NK-92 (cell line): ENCODE measurements around the gene KLHDC7B.

Experiments
- DNase-seq: peaks from one replicate; lab custom pipeline; 2025; ENCODE audit not compliant: unreplicated experiment; lab: John Stamatoyannopoulos, UW

Gene KLHDC7B

DNA sequence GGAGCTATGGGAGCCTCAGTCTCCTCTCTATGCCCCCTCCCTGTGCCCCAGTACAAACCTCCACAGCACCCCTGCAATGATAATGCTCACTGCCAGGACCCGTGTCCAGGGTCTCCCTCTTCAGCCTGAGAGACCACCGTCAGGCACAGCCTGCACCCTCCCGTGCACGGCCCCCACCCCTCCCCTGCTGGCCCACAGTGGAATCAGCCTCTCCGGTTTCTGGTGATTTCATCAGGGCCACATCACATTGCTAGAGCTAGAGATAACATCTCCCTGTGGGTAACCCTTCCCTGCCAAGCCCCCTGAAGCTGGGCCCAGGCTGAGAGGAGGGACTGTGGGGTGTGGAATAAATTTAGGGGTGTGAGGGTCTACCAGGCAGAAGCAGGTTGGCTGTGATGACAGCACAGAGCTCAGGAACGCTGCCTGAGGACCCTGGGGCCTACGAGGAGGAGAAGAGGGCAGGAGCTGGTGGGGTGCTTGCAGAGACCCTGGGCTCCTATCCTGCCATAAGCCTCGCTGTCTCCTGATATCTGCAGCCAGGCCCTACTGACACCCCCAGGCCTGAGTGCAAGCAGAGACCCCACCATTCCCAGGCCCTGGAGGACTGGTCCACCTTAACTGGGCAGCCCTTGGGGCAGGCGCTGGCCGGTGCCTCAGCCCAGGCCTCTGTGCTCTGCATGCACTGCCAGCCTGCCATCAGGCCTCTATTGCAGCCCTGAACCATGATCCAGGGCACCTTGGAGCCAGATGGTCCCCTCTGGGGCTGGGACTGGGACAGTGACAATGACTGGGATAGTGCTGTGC, at the start of gene KLHDC7B:
KLHDC7B (plus strand) TSS at position 378 of the 804 bp plus-strand sequence; CDS start at position 723, 345 bp downstream.
- DNase-seq = no peak

DNA sequence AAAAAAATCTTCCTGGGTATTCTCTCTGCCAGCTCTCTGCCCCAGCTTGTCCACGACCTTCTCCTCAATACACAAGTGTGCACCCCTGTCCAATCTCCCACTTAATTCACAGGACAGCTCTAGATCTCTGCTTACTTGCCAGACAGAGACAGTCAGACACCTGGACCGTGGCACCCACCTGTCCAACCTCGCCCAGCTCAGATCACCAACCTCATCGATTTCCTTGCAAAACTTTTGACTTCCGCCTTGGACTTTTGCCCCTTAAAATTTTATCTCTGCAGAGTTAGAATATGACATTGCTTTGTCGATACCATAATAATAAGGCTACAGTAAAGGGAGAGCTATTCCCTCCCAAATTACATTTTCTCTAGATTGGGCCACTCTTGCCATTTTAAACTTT, 48.6 kb upstream of the KLHDC7B start:
- DNase-seq = no peak

DNA sequence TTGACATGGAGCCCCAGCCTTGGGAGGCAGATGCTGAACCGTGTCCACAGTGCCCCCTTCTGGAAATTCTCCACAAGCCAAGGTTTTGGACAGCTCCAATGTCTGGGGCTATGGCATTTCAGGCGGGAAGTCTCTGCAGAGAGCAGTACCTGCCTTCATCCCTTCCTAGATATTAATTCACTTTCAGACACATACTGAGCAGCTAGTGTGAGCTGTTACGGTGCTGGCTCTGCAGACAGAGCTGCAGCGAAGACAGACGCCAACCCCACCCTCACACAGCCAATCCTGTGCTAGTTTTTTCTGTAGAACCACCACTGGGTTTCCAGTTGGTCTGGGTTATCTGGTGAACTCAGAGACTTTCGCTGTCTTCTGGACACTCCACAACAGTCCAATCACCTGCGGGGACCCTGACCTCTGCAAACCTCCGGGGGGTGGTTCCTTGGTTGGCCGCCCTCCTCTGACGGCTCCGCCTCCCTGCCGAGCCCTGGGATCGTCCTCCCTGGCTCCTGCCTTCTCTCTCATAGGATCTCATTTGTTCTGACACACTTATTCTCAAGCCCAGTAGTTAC, 47.3 kb upstream of the KLHDC7B start:
- DNase-seq = no peak

DNA sequence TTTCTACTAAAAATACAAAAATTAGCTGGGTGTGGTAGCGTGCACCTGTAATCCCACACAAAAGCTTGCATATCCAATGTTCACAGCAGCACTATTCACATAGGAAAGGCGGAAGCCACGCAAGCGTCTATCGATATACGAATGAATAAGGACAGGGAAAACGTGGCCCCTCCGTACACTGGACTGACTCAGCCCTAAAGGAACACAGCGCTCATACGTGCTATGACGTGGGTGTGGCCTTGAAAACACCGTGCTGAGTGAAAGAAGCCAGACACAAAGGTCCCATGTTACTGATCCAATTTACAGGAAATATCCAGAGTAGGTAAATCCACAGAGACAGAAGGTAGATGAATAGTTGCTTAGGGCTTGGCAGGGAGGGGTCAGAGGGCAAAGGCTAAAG, 45.2 kb upstream of the KLHDC7B start:
- no peak for DNase-seq

DNA sequence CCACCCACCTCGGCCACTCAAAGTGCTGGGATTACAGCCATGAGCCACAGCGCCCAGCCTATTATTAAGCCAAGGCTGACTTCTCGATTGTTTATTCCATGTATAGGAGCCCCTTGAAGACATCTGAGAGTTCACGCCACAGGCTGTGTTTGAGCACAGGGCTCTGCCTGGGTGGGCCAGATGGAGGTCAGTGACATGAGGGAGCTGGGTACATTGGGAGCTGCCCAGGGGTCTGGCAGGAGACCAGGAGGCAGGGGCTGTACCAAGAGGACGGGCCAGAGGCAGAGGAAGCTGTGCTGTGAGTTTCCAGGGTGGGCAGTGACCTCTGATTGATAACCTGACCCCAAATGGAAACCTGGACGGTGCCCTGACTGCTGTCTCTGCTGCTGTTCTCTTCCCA, 43.6 kb upstream of the KLHDC7B start:
- DNase-seq = no peak

DNA sequence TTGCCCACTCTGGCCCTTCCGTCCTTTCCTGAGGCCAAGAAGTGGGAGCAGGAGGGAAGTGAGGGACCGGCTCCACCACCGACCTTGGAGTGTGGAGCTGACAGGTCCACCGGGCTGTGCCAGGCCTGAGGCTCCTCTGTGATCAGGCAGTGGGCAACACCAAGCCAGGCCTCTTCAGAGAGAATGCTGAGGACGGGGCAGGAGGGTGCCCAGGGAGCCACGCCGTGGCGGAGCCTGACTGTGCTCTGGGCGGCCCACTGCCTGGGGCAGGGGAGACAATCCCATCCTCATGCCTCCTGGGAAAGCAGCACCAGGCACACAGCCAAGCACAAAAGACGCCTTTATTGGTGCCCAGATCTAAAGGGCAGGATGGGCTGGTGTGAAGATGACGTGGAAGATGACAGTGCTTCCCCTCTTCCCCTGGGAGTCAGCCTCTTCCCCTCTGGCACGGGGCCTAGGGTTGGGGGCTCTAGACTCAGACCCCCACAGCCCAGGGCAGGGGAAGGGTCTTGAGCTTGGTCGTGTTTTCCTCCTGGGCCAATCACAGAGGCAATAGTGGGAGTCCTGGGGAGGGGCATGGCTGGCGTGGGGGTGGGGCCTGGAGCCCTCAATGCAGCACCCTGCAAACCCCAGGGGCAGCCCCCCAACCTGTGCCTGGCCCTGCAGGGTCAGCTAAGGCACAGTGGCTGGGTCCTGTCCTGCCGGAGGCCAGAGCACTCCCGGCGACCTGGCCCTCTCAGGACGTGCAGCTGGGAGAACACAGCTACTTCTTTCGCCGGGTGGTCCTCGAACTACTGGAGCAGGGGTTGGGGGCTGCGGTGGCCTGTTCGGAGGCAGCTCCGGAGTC, 42.8 kb upstream of the KLHDC7B start:
- DNase-seq = no peak

DNA sequence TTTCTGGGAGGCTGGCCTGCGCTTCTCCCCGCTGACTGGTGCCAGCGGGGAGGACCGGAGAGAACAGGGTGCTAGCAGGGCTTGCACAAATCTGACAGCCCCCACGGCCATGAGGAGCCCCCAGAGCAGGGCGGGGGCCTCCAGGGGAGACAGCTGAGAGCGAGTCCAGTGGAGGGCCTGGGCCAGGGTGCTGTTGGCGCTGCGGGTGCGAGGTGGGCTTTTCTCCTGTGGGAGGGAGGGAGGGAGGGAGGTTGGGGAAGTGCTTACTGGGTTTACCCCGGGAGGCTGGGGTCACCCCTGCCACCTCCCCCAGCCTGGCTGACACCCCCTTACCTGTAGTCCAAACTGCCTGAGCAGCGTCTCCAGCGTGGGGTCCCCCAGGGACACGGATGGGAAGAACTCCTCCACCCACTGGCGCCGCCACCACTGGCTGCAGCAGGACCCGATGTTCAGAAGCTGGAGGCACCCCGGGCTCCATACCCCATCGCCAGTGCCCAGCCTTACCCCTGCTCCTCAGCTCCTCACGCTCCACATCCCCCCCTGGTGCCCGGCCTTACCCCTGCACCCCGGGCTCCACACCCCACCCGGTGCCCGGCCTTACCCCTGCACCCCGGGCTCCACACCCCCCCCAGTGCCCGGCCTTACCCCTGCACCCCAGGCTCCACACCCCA, 42.1 kb upstream of the KLHDC7B start:
- DNase-seq = no peak

DNA sequence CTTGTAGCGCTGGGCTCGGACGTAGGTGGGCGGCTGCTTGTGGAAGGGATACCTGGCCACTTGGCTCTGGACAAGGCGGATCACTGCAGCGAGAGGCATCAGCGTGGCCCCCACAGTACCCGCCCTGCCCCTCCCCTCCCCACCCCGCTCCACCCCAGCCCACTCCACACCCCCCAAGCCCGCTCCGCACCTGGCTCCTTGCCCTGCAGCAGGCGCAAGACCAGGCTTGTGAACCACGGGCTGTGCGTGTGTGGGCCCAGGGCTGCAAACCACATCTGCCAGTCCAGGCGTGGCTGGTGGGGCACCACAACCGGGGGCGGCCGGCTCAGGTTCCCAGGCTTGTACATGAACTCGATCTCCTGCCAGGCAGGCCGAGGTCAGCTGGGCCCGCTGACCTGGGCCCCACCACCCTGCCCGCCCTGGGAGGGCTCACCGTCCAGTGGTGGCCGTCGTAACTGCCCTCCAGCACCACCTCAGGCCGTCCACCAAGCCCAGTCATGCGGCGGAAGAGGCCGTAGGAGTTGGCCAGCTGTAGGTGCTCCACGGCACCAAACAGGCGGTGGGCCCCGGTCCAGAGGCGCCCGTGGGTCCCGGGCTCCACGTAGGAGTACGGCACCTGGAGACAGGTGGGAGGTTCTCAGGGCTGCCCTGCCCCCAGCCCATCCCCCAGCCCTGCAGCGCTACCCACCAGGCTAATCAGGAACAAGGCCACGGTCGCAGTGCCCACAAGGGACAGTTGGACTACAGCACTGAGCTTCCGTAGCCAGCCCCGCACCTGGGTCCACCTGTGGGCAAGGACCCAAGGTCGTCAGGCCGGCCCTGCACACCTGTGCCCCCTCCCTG, 41.1 kb upstream of the KLHDC7B start:
- DNase-seq = no peak

DNA sequence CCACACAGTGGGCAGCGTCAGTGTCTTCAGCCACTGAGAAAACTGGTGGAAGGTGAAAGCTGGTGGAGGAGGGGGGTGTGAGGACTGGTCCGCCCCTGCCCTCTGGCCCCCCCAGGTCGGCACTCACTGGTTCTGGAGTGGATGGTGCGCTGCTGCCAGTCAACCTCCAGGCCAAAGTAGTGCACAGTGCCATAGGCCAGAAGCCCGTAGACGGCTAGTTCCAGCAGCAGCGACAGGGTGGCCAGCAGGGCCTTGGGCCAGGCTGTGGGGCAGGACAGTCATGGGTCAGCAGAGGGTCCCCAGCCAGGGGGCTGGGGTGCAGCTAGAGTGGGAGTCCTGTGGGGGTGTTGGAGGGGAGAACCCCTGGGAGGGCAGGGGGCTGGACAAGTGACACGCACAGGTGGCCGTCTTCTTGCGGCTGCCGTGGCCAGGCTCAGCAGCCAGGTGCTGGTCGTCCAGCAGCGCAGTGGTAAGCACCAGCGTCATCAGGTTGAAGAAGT, 40.4 kb upstream of the KLHDC7B start:
- no peak for DNase-seq

DNA sequence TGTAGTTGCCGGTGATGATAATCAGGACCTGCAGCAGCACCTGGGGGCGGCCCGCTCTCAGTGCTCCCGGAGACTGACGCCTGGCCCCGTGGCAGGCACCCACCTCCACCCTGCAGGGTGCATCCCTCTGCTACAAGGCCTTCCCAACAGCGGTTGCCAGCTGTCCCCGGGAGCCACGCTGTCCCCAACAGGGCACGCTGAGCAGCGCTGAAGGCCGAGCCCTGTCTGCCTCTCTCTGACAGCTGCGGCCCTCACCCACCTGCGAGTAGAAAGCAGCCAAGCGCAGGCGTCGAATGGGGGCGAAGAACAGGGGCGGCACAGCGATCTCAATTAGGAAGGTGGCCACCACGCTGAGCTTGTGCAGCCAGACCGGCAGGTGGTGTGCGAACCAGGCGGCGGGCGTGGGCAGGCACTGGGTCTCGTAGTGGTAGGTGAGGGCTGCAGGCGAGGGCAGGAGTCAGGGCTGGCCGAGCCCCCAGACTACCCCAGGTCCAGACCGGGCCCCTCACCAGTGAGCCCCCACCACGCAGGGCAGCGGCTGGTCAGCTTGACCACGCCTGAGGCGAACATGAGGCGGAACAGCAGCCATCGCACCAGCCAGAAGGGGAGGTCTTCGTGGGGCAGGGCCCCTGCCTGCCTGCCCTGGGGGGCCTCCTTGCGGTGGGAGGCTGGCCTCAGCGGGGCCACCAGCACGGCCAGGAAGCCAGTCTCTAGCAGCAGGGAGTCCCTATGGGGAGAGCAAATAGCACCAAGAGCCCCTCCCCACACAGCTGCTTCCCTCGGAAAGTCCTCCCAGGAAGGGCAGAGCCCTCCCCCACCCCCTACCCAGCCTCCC, 39.7 kb upstream of the KLHDC7B start:
- no peak for DNase-seq

DNA sequence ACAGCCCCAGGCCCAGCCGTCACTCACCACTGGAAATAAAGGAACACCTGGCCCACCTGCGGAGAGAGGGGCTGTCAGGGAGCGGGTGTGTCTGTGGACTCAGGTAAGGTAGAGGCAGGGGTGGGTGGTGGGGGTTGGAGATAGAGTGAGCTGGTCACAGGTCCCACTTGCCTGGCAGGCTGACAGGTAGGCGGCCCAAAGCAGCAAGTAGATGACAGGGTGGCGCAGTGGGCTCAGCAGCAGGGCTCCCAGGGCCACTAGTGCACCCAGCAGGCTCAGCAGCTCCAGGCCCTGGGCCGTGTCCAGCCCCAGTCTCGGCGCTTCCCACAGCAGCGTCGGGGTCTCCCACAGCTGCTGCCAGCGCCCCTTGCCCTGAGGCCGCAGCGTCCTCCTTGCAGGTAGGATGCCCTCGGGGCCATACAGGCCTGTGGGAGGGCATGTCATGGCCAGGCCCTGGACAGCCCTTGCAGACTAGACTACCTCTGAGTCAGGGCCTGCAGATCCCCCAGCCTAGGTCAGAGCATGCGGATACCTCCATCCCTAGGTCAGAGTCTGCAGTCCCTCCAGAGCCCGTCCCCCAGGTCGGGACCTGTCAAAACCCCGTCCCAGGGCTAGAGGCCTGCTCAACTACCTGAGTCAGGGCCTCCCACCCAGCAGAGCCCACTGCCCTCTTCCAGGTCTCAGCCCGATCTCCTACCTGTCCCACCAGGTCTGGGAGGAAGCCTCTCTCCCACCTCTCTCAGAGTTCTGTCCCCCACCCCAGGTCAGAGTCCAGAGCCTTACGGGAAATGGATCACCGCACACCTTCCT, 38.9 kb upstream of the KLHDC7B start:
- DNase-seq = no peak

DNA sequence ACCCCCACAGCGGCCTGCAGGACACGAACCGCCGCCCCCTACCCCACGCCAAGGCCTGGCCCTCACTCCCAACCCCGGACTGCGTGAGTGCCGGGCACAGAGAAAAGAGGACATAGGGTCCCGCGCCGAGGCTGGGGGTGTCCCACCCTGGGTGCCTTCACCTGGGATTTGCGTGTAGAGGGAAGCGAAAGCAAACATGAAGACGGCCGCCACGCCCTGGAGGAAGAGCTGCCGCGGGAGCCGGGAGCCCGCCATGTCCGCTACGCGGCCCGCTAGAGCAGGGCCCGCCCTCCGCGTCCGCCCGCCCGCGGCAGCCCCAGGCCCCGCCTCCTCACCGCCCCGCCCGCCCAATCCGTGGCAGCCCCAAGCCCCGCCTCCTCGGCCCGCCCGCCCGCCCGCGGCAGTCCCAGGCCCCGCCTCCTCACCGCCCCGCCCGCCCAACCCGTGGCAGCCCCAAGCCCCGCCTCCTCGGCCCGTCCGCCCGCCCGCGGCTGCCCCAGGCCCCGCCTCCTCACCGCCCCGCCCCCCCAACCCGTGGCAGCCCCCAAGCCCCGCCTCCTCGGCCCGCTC, 38.2 kb upstream of the KLHDC7B start, which contains the start of gene LMF2:
LMF2 (minus strand) TSS at position 282 of the 570 bp plus-strand sequence; CDS start at position 255, 27 bp downstream.
- no peak for DNase-seq

DNA sequence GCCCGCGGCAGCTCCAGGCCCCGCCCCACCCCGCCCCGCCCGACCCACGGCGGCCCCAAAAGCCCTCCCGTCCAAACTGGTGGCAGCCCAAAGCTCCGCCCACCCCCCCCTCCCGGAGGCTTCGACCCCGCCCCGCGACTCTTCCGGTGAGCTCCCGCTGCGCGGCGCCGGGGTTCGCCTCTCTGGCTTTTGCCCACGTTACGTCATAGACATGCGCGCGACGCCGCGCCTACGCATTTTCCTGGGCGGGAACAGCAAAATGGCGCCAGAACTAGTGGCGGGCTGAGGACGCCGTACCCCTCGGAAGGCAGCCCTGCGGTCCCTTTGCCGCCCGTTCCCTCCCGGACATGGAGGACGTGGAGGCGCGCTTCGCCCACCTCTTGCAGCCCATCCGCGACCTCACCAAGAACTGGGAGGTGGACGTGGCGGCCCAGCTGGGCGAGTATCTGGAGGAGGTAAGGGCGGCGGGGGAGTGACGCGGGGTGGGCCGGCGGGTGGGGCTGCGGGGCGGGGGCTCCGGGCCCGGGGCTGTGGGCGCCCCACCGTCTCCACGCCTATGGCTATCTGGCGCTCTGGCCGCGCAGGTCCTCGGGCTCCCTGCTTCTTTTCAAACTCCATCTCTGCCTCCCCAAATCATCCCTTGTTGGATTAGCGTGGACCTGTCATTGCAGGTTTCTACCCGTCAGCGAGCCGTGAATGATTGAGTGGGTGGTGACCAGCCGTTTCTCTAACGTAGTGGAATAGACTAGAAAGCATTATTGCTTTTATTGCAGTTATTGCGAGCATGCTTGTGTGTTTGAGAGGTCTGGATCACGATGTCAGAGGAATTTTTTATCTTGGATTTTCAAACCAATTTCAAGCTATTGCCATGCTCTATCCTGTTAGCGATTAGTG, 37.5 kb upstream of the KLHDC7B start, which contains the start of gene NCAPH2:
NCAPH2 (plus strand) TSS at position 234 of the 894 bp plus-strand sequence; CDS start at position 348, 114 bp downstream.
- peak; percentile 94 for DNase-seq

DNA sequence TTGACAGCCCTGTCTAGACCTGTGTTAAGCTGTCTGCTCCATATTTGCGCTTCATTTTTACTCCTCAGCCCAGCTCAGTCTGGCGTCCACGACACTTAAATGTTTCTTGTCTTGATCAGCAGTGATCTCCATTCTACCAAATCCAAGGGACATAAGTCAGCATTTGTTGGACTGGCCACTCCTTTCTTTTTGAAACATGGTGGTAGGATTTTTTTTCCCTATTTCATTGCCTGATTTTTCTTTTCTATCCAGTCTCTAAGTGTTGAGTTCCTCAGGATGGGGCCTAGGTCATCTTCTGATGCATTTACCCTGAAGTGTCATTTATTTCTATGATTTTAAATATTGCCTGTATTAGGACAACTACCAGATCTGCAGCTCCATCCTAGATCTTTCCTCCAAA, 36.8 kb upstream of the KLHDC7B start:
- no peak for DNase-seq

DNA sequence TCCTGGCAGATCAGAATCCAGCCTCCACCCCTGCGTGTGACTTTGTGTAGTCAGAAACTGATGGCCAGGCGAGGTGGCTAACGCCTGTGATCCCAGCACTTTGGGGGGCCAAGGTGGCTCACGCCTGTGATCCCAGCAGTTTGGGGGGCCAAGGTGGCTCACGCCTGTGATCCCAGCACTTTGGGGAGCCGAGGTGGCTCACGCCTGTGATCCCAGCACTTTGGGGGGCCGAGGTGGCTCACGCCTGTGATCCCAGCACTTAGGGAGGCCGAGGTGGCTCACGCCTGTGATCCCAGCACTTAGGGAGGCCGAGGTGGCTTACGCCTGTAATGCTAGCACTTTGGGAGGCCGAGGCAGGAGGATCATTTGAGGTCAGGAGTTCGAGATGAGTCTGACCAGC, 32.5 kb upstream of the KLHDC7B start:
- DNase-seq = no peak

DNA sequence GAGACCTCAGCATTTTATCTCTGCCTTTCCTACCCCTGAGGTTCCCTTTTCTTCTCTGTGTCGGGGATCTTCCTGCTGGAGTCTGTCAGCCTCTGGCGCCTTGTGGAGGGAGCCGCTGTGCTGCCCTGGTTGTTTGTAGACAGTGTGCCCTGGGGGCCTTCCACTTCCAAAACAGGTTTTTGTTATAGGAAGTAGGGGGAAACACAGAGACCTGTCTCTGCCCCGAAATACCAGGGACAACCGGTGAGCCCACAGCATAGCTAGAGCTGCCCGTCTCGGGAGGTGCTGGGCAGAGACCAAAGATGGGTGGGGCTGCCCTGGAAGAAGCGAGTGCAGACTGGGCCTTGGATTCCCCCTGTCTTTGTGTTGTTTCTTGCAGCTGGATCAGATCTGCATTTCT, 29.6 kb upstream of the KLHDC7B start:
- no peak for DNase-seq

DNA sequence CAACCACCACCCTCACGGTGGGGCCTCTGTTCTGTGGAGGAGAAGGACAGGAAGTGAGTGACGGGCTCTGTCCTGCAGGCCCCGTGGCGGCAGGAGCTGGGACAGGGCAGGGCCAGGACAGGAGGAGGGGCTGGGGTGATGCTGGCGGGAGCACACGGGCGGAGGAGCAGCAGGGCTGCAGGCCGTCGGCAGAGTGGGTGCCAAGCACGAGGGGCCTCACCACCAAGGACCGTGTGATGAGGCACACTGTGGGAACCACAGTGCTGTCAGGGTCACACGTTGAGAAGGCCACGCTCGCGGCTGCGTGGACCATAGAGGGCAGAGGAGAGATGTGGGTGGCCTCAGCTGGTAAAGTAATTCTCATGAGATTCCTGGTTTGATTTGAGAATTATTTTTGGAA, 28.8 kb upstream of the KLHDC7B start:
- DNase-seq = no peak
